Parathyroid adenoma (tissue), 2 donors: ENCODE results near the gene TSHB.

Experiments used
- H2AFZ ChIP-seq: fragments of 300-600 bp; sonication (generic); one replicate; pipeline ENCODE4 v1.7.0; 2017; ENCODE audit warnings: antibody characterized with exemption, mild to moderate bottlenecking
- H3K27ac ChIP-seq: fragments of 300-600 bp; sonication (generic); one replicate; pipeline ENCODE4 v1.7.0; 2017
- H3K27me3 ChIP-seq: fragments of 300-600 bp; sonication (generic); one replicate; pipeline ENCODE4 v1.7.0; 2017; ENCODE audit warnings: low read length; ENCODE audit not compliant: control insufficient read depth, insufficient read depth
- H3K36me3 ChIP-seq: fragments of 300-600 bp; sonication (generic); one replicate; pipeline ENCODE4 v1.7.0; 2017; ENCODE audit warnings: low read length; ENCODE audit not compliant: control insufficient read depth, insufficient read depth
- H3K4me1 ChIP-seq: fragments of 300-600 bp; sonication (generic); one replicate; pipeline ENCODE4 v1.7.0; 2017; ENCODE audit warnings: control low read depth
- H3K4me2 ChIP-seq: fragments of 300-600 bp; sonication (generic); one replicate; pipeline ENCODE4 v1.7.0; 2017; ENCODE audit warnings: low read length
- H3K4me3 ChIP-seq: fragments of 300-600 bp; sonication (generic); one replicate; pipeline ENCODE4 v1.7.0; 2017; ENCODE audit warnings: low read depth, low read length
- H3K79me2 ChIP-seq: fragments of 300-600 bp; sonication (generic); one replicate; pipeline ENCODE4 v1.7.0; 2017; ENCODE audit warnings: control low read depth
- H3K9ac ChIP-seq: fragments of 300-600 bp; sonication (generic); one replicate; pipeline ENCODE4 v1.7.0; 2017; ENCODE audit warnings: mild to moderate bottlenecking
- H3K9me3 ChIP-seq: fragments of 300-600 bp; sonication (generic); one replicate; pipeline ENCODE4 v1.7.0; 2017; ENCODE audit warnings: low read length; ENCODE audit not compliant: control insufficient read depth
- CTCF ChIP-seq: fragments of 300-600 bp; sonication (generic); IDR thresholded peaks from one replicate; pipeline ENCODE4 v1.7.0; 2017; ENCODE audit warnings: antibody characterized with exemption, mild to moderate bottlenecking
- donor health status: primary hyperparathyroidism.

TSHB gene

GRCh38 chr1:115056395-115056798 lies 26.8 kb downstream of the TSHB start:
- Histone ChIP-seq H3K27me3 (no peaks in the 10 kb centered on the region), H2AFZ (peak overlapping the region; percentile 60), H3K4me2 (peak overlapping the region; percentile 80), H3K9ac (no peak overlapping the region), H3K79me2 (no peaks in the 10 kb centered on the region), H3K4me3 (peak overlapping the region; percentile 62), H3K4me1 (peaks cover 21% of the 10 kb centered on the region), H3K36me3 (no peaks in the 10 kb centered on the region), H3K9me3 (no peaks in the 10 kb centered on the region), H3K27ac (peak overlapping the region; percentile 90)
- no peak for TF ChIP-seq CTCF

DNA sequence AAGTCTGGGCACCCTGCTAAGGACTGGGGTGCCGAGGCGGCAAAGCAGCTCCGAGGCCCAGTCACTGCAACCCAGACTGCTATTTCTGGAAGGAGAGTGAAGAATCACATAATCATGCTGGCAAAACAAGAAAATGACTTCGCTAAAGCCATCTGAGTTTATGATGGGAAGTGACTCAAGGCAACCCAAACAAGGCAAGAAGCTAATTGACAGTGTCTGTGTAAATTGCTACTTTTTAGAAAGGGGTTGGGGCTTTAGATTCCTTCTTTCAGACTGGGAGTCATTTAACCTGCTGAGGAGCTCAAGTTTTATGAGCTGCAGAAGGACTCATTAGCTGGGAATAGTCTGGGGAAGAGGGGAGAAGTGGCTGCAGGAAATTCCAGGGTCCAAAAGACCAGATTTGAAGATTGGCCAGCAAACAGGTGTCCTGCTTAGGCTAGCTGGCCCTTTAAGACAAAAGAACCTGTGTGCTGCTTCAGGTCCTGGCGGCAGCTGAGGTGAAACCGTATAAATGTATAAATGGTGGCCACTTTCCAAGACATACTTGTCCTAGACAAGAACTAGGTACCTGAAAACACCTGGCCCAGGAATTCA lies 28.1 kb downstream of the TSHB start:
- Histone ChIP-seq H3K4me2 (peak overlapping the region; percentile 80), H3K4me1 (peaks cover 19% of the 10 kb centered on the region), H2AFZ (peak overlapping the region; percentile 42), H3K9ac (no peak overlapping the region), H3K27ac (peak overlapping the region; percentile 90), H3K79me2 (no peaks in the 10 kb centered on the region), H3K36me3 (no peaks in the 10 kb centered on the region), H3K27me3 (no peaks in the 10 kb centered on the region), H3K4me3 (peak overlapping the region; percentile 13), H3K9me3 (no peaks in the 10 kb centered on the region)
- no peak for TF ChIP-seq CTCF

GRCh38 chr1:115059316-115059715 lies 29.7 kb downstream of the TSHB start:
- no peaks in the 10 kb centered on the region for H3K9me3 ChIP-seq
- H3K9ac ChIP-seq, result no peak overlapping the region
- H3K4me2 ChIP-seq, result no peak overlapping the region
- no peaks in the 10 kb centered on the region for H3K79me2 ChIP-seq
- no peaks in the 10 kb centered on the region for H3K27me3 ChIP-seq
- H2AFZ ChIP-seq, result no peak overlapping the region
- no peak for TF ChIP-seq CTCF
- no peak overlapping the region for H3K27ac ChIP-seq
- no peak overlapping the region for H3K4me3 ChIP-seq
- no peaks in the 10 kb centered on the region for H3K36me3 ChIP-seq
- peaks cover 16% of the 10 kb centered on the region for H3K4me1 ChIP-seq

DNA sequence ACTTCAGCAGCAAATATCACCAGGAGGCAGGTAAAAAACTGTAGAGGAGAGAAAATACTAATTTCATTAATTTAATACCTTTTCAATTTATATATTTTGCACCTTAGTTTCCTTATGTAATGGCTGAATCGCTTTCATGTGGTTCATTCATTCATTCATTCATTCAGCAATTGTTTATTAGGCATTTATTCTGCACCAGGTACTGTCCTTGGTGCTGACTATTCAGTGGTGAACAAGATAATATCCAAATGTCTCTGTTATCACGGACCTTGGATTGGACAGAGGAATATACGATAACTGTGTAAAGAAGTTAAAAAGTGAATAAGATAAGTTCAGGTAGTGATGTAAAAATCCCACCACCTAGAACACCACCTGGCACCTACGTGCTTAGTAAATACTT lies 30.9 kb downstream of the TSHB start:
- no peaks in the 10 kb centered on the region for H3K27me3 ChIP-seq
- no peak for TF ChIP-seq CTCF
- no peaks in the 10 kb centered on the region for H3K9me3 ChIP-seq
- no peaks in the 10 kb centered on the region for H3K79me2 ChIP-seq
- no peak overlapping the region for H3K9ac ChIP-seq
- no peak overlapping the region for H2AFZ ChIP-seq
- H3K4me1 ChIP-seq, result peaks cover 15% of the 10 kb centered on the region
- no peak overlapping the region for H3K27ac ChIP-seq
- no peaks in the 10 kb centered on the region for H3K36me3 ChIP-seq
- H3K4me3 ChIP-seq, result no peak overlapping the region
- H3K4me2 ChIP-seq, result no peak overlapping the region

DNA sequence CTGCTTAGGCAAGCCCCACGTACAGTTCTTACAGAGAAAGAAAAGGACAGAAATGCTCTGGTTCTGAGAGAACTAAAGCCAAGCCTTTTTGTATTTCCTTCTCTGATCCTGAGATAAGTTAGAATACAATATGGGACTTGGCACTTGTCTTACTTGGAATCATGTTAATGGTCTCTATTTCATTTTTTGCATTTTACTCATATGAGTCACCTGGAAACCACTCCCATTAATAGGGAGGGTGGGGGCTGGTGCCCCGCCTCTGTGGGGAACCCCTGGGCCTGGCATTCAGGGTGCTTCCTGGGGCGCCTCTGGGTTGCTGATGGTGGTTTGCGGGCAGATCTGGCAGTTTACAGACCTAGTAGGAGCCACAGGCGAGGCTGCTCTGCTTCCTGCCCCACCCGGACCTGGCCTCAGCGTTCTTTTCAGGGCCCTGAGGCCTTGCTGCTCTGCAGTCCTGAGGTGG lies 32.9 kb downstream of the TSHB start:
- no peak overlapping the region for H3K4me3 ChIP-seq

More for the DNA sequence above, 32.9 kb downstream of the TSHB start:
- H2AFZ ChIP-seq, result no peak overlapping the region
- H3K27me3 ChIP-seq, result no peaks in the 10 kb centered on the region
- peaks cover 1% of the 10 kb centered on the region for H3K4me1 ChIP-seq
- no peak overlapping the region for H3K4me2 ChIP-seq
- TF ChIP-seq CTCF, result no peak
- no peaks in the 10 kb centered on the region for H3K9me3 ChIP-seq
- no peak overlapping the region for H3K9ac ChIP-seq
- H3K36me3 ChIP-seq, result no peaks in the 10 kb centered on the region
- no peak overlapping the region for H3K27ac ChIP-seq
- H3K79me2 ChIP-seq, result no peaks in the 10 kb centered on the region
